Activated naive CD8-positive, alpha-beta T cell treated with anti-CD3 and anti-CD28 coated beads, Interleukin-2, amount 50 U/mL, for 16 hours (primary cell): ENCODE results near the gene DMXL2.
"Not testable (repeated sequence)": the region's sequence is repeated elsewhere in the genome, so short reads cannot be mapped to it uniquely, and the experiment has no call there.

Experiments used
- DNase-seq: peaks from one replicate; pipeline ENCODE4 v3.0.0-alpha.2; 2020; ENCODE audit warnings: low read depth, low spot score

Gene DMXL2

GRCh38 chr15:51494411-51495314, 127.9 kb downstream of the DMXL2 start:
- DNase-seq: no peak

- no peak for DNase-seq
Measured at GRCh38 chr15:51493892-51494291, 128.7 kb downstream of the DMXL2 start.

GRCh38 chr15:51492528-51492927, 130.0 kb downstream of the DMXL2 start:
- DNase-seq: no peak

GRCh38 chr15:51491941-51492340, 130.6 kb downstream of the DMXL2 start:
- no peak for DNase-seq

- DNase-seq: no peak
Measured at GRCh38 chr15:51484781-51485180, 137.8 kb downstream of the DMXL2 start.

- no peak for DNase-seq
Measured at GRCh38 chr15:51483985-51484384, 138.6 kb downstream of the DMXL2 start.

- no peak for DNase-seq
Measured at GRCh38 chr15:51483520-51483919, 139.1 kb downstream of the DMXL2 start.

GRCh38 chr15:51475736-51476135, 146.8 kb downstream of the DMXL2 start:
- DNase-seq: no peak

- DNase-seq: no peak
Measured at GRCh38 chr15:51470512-51470911, 152.1 kb downstream of the DMXL2 start.

- DNase-seq: no peak
Measured at GRCh38 chr15:51460796-51461195, 161.8 kb downstream of the DMXL2 start.

- DNase-seq: no peak
Measured at GRCh38 chr15:51450001-51450400, 172.6 kb downstream of the DMXL2 start.

- no peak for DNase-seq
Measured at GRCh38 chr15:51448622-51449399, 173.8 kb downstream of the DMXL2 start.

GRCh38 chr15:51447855-51448621, 174.5 kb downstream of the DMXL2 start:
- no peak for DNase-seq

- not testable (repeated sequence) for DNase-seq
Measured at GRCh38 chr15:51446029-51446744, 176.4 kb downstream of the DMXL2 start.

- DNase-seq: no peak
Measured at GRCh38 chr15:51444807-51445206, 177.8 kb downstream of the DMXL2 start.

- no peak for DNase-seq
Measured at GRCh38 chr15:51444112-51444511, 178.5 kb downstream of the DMXL2 start.

- DNase-seq: no peak
Measured at GRCh38 chr15:51443282-51443914, 179.2 kb downstream of the DMXL2 start.

- DNase-seq: no peak
Measured at GRCh38 chr15:51438526-51438925, 184.0 kb downstream of the DMXL2 start.

GRCh38 chr15:51425517-51426040, 197.0 kb downstream of the DMXL2 start:
- no peak for DNase-seq

GRCh38 chr15:51424780-51425179, 197.8 kb downstream of the DMXL2 start:
- DNase-seq: no peak

GRCh38 chr15:51423040-51423439, 199.5 kb downstream of the DMXL2 start:
- not testable (repeated sequence) for DNase-seq
